ENCODE results near the gene FBLN2. TPM values are rescaled to one million over a fixed set of nuclear protein-coding genes. Genes with fewer than 3 reads are reported as not detected.
A peak's percentile ranks its signal among the peaks of the same experiment; 100 is the strongest.

The FBLN2 gene
- total RNA-seq, 1 donor, result 54.6 TPM

- H3K79me2 ChIP-seq (ENCODE audit: insufficient read depth, low read length), result no peaks in the 10 kb centered on the region
- H3K4me1 ChIP-seq (ENCODE audit: insufficient read depth, low read length), result no peaks in the 10 kb centered on the region
- no peak for TF ChIP-seq CTCF (IDR thresholded peaks at IDR 0.05; ENCODE audit: extremely low read depth, low read depth, low read length)
- H2AFZ ChIP-seq (ENCODE audit: low read length), result no peak overlapping the region
- H3K9me3 ChIP-seq (ENCODE audit: low read depth, low read length), result no peaks in the 10 kb centered on the region
- H3K27ac ChIP-seq (ENCODE audit: low read depth, low read length), result no peak overlapping the region
- H4K20me1 ChIP-seq (ENCODE audit: insufficient read depth, low read length), result no peaks in the 10 kb centered on the region
- no peaks in the 10 kb centered on the region for H3K27me3 ChIP-seq (ENCODE audit: insufficient read depth, low read length)
- no peaks in the 10 kb centered on the region for H3K36me3 ChIP-seq (ENCODE audit: insufficient read depth, low read length)
- peak; percentile 62 for DNase-seq (ENCODE audit: insufficient read length, low spot score, missing footprints)
- no peak overlapping the region for H3K4me3 ChIP-seq (ENCODE audit: insufficient read depth, low read length)
- no peak overlapping the region for H3K4me2 ChIP-seq (ENCODE audit: insufficient read depth, low read length)
These were observed 23.2 kb downstream of the FBLN2 start for GRCh38 chr3:13571831-13572750.

- H3K27ac ChIP-seq (ENCODE audit: low read depth, low read length), result no peak overlapping the region
- H3K9me3 ChIP-seq (ENCODE audit: low read depth, low read length), result no peaks in the 10 kb centered on the region
- no peak overlapping the region for H2AFZ ChIP-seq (ENCODE audit: low read length)
- no peaks in the 10 kb centered on the region for H4K20me1 ChIP-seq (ENCODE audit: insufficient read depth, low read length)
- H3K79me2 ChIP-seq (ENCODE audit: insufficient read depth, low read length), result no peaks in the 10 kb centered on the region
- no peaks in the 10 kb centered on the region for H3K27me3 ChIP-seq (ENCODE audit: insufficient read depth, low read length)
- H3K4me1 ChIP-seq (ENCODE audit: insufficient read depth, low read length), result no peaks in the 10 kb centered on the region
- DNase-seq (ENCODE audit: insufficient read length, low spot score, missing footprints), result peak; percentile 82
- H3K36me3 ChIP-seq (ENCODE audit: insufficient read depth, low read length), result no peaks in the 10 kb centered on the region
- no peak overlapping the region for H3K4me2 ChIP-seq (ENCODE audit: insufficient read depth, low read length)
- no peak overlapping the region for H3K4me3 ChIP-seq (ENCODE audit: insufficient read depth, low read length)
- TF ChIP-seq CTCF (IDR thresholded peaks at IDR 0.05; ENCODE audit: extremely low read depth, low read depth, low read length), result no peak
These were observed 24.1 kb downstream of the FBLN2 start for GRCh38 chr3:13572926-13573623.

DNA sequence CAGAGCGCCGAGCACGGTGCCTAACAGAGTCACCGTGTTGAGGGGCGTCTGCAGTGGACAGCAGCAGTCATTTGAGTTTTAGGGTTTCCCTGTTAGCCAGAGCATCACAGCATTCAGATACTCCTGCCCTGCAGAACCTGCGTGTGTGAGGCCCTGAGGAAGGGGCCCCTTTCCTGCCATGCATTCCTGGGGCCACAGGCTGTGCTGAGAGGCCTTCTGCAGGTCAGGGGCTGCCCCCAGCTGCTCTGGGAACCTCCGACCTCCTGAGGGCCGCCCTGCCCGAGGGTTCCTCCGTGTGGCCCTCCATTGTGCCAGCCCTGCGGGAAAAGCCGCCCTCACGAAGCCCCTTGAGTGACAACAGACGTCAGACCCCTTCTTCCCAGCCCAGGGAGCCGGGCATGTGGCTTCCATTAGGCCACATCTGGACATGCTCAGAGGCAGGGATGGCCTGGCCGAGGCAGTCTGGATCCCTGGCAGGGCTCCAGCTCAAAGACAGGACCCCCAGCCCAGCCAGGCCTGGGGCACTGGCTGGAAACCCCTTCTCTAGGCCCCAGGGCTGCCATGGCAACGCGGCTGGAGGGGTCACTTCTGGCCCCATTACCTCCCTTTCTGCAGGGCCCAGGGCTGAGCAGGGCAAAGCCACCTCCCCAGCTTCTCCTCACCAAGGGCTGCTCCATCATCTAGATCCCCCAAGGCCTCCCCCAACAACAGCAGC is 25.3 kb downstream of the FBLN2 start:
- H2AFZ ChIP-seq (ENCODE audit: low read length), result no peak overlapping the region
- peaks cover 2% of the 10 kb centered on the region for H3K4me1 ChIP-seq (ENCODE audit: insufficient read depth, low read length)
- DNase-seq (ENCODE audit: insufficient read length, low spot score, missing footprints), result peak; percentile 63
- H3K27me3 ChIP-seq (ENCODE audit: insufficient read depth, low read length), result no peaks in the 10 kb centered on the region
- no peak overlapping the region for H3K4me2 ChIP-seq (ENCODE audit: insufficient read depth, low read length)
- no peak overlapping the region for H3K27ac ChIP-seq (ENCODE audit: low read depth, low read length)
- no peak for TF ChIP-seq CTCF (IDR thresholded peaks at IDR 0.05; ENCODE audit: extremely low read depth, low read depth, low read length)
- H3K36me3 ChIP-seq (ENCODE audit: insufficient read depth, low read length), result no peaks in the 10 kb centered on the region
- no peaks in the 10 kb centered on the region for H3K79me2 ChIP-seq (ENCODE audit: insufficient read depth, low read length)
- H3K9me3 ChIP-seq (ENCODE audit: low read depth, low read length), result no peaks in the 10 kb centered on the region
- no peak overlapping the region for H3K4me3 ChIP-seq (ENCODE audit: insufficient read depth, low read length)
- H4K20me1 ChIP-seq (ENCODE audit: insufficient read depth, low read length), result no peaks in the 10 kb centered on the region

All from osteoblast (primary cell).